ENCODE data around the gene SLCO2A1.

SLCO2A1 gene

DNA sequence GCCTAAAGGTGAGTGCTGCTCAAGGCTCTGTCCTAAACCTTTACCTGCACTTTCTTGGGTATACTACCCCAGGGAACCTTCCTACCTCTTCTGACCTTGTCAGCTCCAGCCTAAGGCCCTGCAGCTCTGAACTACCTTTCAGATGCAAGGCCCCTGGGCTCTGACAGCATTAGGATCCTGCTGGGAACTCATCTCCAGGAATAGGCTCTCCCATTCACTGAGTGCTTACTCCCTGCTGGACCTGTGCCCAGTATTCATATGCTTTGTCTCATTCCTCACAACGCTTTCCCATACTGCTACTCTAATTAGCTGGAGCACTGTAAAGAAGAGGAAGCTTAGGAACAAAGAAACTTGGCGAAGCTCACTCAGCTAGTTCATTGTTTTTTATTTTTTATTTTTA, 80.3 kb downstream of the SLCO2A1 start:
- peak; percentile 69 for DNase-seq (ENCODE audit: low read depth, low spot score)

DNA sequence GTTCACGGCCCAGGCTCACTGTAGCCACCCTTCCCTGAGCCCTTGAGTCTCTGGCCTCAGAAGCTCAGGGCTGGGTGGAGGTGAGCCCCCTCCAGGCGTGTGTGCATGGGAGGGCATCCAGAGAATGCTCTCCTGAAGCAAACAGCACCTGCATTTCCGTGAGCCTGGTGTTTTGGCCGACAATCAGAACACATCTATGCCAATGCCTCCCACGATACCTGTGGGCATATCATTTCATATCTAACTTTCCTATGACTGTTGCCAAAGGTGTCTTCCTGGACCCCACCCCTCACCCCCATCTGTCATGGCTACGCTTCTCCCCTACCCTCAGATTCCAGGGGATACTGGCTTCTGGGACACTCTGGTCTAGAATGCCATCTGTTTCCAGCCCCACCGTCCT, 80.7 kb downstream of the SLCO2A1 start:
- DNase-seq (ENCODE audit: low read depth, low spot score): no peak

DNA sequence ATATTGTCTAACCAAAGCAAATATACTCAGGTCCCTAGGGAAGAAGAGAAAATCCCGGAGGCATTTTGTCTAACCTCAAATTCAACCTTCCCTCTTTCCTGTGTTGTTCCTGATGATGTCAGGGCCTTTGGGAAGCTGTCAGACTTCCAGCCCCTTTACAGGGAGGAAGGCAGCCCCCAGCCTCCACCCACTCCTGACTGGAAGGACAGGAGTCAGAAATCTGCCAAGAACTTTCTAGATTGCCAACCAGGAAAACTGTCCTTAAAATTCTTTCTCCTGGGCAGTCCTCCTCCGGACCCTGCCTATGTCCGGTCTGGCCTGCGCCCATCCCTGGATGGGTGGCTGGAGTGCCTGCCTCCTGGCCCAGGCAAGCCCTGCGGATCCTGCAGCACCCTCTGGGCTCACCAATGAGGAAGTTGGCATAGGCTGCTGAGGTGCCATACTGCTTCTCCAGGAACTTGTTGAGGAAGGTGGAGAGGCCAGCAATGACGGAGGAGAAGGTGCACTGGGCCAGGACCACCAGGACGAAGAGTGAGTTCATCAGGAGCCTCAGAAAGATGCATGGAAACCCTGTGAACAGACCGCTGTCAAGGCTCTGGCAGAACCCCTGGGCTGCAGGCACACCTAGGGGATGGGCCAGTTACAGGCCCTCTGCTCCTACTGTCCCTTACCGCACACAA, 81.5 kb downstream of the SLCO2A1 start:
- DNase-seq (ENCODE audit: low read depth, low spot score): no peak

DNA sequence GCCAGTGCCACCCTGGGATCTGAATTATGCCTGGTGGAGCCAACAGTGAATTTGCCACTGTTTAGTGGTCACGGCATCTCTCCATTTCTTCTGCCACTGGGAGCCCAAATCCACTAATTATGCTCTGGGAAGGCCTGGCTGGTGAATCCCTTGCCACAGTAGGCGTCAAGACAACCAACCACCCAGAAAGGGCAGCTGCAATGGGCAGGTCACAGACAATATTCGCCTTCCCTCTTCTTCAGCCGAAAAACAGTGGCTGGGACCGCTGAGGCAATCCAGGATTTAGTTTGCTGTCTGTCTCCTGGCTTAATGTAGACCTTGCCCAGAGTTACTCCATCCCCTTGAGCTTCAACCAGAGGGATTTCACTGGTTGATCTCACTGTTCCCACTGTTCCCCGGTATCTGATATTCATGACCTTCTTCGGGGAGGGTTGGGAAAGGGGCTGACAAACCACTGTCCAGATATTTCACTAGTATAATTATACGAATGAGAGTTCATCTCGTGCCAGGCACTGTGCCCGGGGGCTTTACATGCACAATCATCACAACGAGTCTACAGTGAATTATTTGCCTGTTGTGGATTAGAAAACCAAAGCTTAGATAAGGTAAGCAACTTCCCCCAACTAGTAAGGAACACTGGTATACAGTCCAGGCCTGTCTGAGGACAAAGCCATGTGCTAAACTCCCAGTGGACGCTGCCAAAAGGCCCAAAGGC, 84.2 kb downstream of the SLCO2A1 start:
- DNase-seq (ENCODE audit: low read depth, low spot score): no peak

DNA sequence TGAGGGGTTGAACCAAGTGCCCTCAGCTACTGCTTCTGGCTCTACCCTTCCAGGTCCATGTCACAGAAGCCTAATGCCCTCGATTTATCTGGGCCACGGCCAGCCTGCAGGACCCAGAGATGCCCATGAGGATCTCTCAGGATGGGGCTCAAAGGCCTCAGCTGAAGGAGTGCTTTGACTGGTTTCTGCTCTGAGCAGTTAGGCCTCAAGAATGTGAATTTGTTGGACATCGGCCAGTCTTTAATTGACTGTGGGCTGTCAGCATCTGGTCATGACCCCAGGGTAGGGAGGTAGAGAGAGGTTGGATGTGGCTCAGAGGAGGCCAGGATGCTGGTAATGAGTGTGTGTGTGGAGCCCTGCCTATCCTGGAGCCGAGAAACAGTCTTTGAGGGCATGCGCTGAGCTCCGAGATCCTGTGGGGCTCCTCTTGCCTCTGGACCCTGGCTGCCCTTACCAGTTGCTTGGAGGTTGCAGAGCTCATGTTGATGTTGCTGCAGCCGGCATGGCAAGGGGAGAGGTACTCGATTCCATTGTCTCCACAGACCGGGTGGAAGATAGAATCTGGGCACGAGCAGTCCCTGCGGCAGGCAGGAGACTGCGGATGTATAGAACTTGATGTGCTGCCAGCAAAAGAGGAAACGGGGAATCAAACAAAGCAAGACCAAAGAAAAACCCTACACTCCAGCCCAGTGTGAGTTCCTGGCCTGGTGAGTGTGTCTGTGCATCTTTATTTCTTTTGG, 84.9 kb downstream of the SLCO2A1 start:
- DNase-seq (ENCODE audit: low read depth, low spot score): no peak

DNA sequence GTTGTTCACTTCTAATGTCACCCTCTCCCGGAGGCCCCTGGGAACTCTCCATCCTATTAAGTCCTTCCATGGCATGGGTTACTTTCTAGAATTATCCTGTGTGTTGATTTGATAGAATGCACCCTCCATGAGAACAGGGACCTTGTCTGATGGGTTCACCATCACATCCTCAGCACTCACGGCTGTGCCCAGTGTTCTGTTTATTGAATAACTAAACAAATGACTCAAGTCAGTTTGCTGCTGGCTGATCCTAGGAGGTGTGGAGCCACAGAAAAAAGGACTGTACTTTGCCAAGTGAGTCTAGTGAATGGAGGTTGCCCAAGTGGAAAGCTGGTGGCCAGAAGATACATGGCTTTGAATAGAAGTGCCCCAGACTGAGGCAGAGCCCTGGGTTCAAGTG, 85.5 kb downstream of the SLCO2A1 start:
- DNase-seq (ENCODE audit: low read depth, low spot score): no peak

DNA sequence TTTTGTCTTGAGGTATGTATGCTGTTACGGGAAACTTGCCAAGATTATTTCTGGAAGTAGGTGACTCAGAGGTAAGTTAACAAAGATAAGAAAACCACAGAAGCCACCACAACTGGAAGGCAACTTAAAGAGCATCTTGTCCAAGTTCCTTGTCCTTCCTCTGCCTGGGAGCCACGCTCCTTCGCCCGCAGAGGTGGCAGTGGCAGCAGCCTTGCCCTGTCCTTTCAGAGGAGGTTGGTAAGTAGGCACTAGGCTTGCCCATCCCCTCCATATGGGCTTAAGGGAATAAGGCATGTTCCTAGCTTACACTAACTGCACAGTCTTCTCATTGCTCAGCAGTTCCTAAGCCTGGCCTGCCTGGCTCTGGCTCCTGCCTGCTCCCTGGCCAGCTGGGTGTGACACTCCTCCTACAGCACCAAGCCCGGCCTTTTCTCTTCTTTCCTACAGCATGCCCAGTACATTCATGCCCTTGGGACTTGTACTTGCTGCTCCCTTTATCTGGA, 86.0 kb downstream of the SLCO2A1 start:
- no peak for DNase-seq (ENCODE audit: low read depth, low spot score)

DNA sequence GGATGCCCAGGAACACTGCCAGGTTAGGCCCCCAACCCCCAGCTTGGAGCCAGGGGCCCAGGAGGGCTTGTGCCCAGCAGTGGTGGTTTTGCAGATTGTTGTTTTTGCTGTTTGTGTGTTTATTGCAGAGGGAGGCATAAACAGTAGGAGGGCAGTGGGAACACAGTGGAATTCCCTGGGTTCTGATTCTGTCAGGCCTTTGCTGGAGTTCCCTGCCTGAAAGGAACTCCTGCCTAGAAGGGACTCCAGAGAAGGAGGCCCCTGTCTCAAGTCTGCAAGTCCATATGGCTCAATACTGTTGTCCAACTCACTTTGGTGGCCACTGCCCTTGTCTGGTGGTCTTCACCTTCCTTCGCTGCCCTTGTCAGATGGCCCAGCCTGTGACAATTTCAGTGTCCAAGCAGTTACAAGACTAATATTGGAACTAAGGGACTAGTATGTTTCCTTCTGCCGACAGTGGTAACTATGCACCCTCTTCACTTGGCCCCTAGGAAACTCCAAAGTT, 86.6 kb downstream of the SLCO2A1 start:
- no peak for DNase-seq (ENCODE audit: low read depth, low spot score)

DNA sequence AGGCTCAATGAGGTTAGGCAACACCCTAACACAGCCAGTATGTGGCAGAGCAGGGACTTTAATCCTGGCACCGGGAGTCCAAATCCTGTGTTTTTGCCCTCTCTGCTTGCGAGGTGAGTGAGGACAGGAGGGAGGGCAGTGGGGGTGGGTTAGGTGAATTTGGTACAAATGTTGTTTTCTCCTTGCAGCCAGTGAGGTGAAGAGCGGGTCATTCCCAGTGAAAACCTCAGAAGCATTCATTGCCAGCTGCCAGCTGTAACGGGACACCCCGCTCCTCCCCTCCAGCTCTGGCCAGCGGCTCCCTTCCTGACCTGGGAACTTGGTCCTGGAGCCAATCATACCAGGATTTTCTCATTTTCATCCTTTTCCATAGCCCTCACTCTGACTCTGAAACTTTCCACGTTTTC, 88.3 kb downstream of the SLCO2A1 start:
- DNase-seq (ENCODE audit: low read depth, low spot score): no peak

DNA sequence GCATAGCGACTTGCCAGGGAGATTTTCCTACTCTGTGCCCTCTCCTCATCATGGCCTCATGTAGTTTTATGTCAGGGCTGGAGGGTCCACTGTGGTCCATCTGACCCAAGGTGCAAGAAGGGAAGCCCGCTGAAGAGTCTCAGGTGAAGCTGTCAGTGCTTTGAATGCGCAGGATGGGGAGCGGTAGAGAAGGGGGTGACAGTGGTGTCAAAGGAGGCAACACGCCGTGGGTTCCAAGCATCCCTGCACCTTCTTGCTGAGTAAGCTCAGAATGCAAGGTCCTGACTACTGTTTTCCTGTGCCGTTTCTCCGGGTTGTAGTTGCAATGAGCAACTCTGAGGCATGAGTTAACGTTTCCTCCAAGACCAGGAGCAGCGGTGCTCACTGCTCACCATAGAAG, 89.2 kb downstream of the SLCO2A1 start:
- DNase-seq (ENCODE audit: low read depth, low spot score): no peak

DNA sequence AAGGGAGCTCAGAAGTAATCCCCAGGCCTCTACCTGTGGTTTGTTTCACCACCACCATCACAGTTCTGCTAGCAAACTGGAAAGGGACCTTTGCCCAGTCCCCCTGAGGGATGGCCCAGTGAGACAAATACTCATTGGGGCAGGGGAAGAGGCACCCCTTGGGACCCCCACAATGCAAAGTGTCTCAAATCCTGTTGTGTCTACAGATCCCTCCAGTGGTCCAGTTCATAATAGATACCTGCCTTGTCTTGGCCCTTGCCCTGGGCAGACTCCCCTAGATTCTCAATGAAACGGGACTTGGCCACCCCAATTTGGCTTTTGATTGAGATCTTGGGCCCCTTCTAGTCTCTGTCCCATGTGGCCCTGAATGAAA, 90.3 kb downstream of the SLCO2A1 start:
- DNase-seq (ENCODE audit: low read depth, low spot score): no peak

DNA sequence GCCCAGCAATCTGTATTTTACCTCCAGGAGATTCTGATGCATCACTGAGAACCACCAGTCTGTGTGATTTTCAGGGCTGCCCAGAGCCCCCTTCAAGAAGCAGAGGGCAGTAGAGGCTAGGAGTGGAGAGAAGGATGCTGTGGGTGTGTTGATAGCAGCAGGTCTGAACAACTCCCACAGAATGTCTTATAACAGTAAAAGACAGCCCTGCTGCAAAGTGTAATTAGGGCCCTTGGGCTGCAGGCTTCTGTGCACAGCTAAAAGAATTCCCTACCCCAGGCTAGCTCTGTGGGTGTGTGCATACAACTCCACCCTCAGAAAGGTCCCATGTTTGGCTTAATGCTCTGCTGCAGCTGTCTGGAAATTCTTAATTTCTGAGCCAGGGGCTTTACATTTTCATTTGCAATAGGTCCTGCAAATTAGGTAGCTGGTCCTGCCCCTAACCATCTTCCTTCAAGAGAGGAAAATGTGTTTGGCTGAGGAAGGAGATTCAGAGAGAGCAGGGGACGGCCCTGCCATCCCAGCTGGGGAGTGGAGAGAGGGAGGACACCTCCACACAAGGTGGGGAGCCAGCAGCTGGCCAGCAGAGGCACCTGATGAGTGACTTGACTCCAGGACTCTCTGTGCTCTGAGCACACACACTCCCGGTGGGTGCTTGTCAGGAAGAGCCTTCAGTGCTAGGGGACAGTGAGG, 90.8 kb downstream of the SLCO2A1 start:
- peak; percentile 72 for DNase-seq (ENCODE audit: low read depth, low spot score)

DNA sequence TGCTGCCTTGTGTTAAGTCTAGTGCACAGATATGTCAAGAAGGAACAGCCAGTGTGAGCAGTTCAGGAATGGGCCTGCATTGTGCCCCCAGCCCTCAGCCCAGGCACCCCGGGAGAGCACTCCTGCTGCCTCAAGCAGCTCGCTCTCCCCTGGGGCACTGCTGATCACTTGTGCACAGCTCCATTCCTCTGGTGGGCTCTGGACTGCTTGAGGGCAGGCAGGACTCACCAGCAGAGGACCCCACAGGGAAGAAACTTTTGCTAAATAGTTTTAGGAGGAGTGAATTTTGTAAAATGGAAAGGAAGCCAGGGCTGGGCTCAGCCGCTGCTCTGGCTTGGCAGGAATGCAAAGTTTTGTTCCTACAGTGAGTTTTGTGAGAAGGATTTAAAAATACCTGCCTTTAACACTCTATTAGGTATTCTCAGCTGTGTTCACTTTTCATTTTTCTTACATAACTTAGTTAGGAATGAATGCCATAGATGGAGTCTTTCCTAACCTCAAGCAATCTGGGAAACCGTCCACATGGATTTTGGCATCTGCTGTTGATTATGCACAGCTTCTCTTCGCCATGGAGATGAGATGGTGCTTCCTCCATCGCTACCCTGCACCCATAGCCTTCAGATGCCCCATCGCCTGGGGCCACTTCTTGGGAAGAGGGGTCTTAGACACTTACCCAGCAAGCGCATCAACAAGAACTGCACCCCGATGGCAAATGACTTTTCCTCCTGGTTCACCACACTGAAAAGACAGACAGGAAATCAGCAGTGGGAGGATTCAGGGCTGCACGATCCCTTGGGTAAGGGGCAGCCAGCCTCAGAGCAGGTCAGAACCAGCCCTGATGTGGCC, 91.7 kb downstream of the SLCO2A1 start:
- DNase-seq (ENCODE audit: low read depth, low spot score): no peak

DNA sequence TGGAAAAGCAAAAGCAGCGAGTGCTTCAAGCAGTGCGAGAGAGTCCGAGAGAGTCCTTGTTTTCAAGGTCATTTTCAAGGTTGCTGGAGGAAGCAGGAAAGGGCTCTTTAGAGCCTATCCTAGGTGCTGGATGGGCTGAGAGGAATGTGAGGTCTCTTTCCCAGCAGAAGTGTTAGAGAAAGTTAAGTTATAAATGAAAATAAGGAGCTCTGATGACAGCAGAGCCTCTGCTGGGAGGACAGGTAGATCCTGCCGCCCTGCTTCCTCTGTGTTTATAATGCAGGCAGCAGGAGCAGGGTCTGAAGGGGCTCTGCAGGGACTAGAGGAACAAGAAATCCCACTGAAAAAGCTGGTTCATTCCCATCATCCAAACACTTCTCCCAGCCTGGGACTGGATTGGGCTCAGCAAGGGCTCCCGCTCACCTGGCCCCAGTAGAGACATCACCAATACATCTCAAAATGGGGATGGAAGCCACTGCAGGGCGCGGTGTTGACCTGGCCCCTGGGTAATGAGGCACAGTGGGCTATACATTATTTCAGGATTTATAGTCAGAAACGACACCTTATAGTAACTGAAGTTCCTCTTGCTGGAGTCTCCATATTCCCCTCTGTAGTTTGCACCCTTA, 92.6 kb downstream of the SLCO2A1 start:
- DNase-seq (ENCODE audit: low read depth, low spot score): no peak

DNA sequence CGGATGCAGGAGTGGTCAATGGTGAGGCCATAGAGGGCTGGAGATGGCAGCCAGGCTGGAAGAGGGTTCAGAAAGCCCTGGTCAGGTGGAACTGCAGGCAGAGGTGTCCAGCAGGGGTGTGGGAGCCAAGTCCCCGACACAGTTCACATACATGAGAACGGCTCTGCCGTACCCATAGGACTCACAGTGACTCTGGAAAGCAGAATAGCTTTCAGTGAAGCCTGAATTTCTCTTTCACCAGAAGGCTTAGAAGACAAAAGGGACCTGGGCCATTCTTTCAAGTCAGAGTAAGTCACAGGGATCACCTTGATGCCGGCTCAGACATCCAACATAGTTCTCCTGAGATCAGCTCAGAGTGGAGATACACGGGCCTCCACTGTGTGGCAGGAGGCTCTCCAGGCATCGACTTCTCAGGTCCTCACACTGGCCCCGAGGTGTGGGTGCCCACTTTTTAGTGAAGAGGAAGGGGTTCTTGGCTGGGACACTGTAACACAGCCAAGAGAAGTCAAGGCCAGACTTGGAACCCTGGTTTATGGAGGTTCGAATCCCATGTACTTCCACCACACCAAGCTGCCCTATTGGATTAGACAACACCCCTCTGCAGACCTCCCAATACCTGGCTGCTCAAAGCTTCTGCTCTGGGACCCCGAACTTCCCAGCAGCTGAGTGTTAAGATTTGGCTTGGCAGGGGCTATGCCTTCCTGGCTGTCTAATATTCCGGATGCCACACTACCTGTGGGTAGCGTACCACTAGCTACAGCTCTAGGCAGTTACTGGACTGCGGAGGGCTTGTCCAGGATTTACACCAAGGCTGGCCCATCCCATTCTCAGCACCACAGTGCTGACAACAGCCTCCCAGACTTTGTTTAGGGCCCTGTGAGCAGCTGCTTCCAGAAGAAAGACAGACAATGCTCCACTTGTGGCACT, 93.6 kb downstream of the SLCO2A1 start:
- no peak for DNase-seq (ENCODE audit: low read depth, low spot score)

DNA sequence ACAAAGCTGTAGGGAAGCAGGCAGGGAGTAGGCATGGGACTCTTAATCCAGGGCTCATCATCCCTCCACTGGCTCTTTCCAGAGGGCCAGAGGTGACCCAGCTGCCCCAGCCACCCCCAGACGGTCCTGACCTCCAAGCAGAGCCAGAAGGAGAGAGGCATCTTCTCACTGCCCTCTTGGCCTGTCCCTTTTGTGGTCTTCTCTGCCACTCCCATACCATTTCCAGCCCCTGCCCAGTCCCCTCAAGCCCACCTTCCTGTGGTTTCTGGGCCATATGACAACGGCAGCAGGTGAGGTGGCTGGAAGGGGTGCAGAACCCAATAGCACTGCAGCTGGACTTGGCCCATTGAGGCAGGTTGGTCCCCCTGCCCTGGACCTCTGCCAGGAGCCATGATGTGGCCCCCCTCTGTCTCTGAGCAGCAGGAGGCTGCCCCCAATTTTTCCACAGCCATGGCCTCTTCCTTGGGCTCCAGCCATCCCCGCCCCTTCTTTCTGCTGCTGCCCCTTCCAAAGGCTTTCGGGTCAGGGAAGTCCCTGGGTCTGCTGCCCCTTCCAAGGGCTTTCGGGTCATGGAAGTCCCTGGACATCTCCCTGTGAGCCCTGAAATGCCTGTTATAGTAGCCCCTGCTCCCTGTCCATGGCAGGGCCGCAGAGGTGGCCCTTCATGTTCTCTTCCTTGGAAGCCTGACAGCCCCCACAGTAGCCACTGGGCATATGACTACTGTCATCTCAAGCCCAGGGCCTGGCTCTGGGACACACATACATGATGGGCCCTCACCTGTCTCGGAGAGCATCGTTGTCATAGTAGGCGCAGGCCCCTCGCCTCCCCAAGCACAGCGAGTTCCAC, 94.5 kb downstream of the SLCO2A1 start:
- no peak for DNase-seq (ENCODE audit: low read depth, low spot score)

DNA sequence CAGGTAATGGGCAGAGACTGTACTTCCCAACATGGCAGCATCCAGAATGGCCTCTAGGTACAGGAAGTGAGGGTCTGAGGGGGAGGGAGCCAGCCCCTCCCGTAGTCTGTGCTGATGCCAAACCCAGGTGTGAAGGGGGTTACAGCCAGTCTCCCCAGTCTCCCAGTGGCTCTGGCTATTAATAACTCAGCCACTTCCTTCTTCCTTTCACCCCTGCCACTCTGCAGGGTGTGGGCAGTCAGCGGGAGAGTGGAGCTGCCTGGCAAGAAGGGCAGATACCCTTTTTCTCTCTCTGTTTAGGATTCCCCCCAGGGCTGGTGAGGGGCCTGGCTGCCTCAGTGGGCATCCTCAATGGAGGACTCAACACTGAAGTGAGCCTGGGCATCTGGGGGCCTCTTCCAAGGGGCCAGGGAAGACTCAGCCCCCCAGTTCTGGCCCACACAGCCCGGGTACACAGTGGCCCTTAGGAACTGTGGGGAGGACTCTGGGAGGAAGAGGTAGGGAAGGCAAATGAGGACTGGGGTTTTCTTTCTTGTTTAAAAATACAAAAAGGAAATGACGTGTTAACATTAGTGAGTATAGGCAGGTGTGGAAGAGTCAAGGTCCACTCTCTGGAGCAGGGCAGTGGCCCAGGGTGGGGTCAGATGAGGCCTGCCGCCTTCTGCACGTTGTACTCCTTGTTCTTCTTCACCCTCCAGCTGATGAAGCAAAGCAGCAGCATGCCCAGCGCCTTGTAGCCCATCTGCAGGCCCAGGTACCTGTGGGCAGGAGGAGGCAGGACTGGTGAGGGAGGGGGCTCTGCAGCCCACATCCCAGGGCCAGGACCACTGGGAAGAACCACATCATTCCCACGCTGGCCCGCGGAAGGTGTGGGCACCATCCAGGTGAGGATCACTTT, 95.4 kb downstream of the SLCO2A1 start:
- DNase-seq (ENCODE audit: low read depth, low spot score): no peak

Data from ELF-1 (cell line).